ENCODE data around the gene LOXL3.

DNA sequence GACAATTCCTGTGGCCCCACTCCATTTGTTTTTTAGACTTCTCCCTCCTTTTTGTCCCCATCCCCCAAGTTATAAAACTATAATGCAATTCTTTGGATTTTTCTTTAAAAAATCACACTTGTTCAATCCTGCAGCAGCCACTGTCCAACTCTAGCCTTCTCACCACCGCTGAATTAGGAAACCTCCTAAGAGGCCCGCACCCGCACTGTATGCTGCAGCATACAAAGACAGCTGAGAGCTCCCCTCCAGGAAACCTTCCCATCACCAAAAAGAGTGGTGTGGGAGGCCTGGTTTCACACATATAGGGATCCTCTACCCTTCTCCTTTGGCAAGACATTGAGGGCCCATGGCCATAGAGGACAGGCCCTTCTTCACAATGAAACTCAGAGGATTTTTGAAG is 49.2 kb downstream of the LOXL3 start:
- no peak for TF ChIP-seq ZNF354C (tag by site-specific recombination; IDR thresholded peaks at IDR 0.05; ENCODE audit: borderline replicate concordance, low read depth)
- no peak for TF ChIP-seq ZNF623 (tag by site-specific recombination; IDR thresholded peaks at IDR 0.05)
- no peak for TF ChIP-seq ZNF391 (tag by site-specific recombination; IDR thresholded peaks at IDR 0.05; ENCODE audit: borderline replicate concordance, low read depth)
- TF ChIP-seq TCF7L2 (IDR thresholded peaks at IDR 0.05; ENCODE audit: borderline replicate concordance, low read depth, low read length), result no peak
- TF ChIP-seq HOXA7 (CRISPR knock-in tag; IDR thresholded peaks at IDR 0.05; ENCODE audit: borderline replicate concordance), result no peak
- TF ChIP-seq ZNF10 (tag by site-specific recombination; IDR thresholded peaks at IDR 0.05), result no peak
- TF ChIP-seq KLF9 (tag by site-specific recombination; IDR thresholded peaks at IDR 0.05; ENCODE audit: low read depth), result no peak
- no peak for TF ChIP-seq ZNF138 (tag by site-specific recombination; IDR thresholded peaks at IDR 0.05; ENCODE audit: borderline replicate concordance)
- TF ChIP-seq, protein P1, sequence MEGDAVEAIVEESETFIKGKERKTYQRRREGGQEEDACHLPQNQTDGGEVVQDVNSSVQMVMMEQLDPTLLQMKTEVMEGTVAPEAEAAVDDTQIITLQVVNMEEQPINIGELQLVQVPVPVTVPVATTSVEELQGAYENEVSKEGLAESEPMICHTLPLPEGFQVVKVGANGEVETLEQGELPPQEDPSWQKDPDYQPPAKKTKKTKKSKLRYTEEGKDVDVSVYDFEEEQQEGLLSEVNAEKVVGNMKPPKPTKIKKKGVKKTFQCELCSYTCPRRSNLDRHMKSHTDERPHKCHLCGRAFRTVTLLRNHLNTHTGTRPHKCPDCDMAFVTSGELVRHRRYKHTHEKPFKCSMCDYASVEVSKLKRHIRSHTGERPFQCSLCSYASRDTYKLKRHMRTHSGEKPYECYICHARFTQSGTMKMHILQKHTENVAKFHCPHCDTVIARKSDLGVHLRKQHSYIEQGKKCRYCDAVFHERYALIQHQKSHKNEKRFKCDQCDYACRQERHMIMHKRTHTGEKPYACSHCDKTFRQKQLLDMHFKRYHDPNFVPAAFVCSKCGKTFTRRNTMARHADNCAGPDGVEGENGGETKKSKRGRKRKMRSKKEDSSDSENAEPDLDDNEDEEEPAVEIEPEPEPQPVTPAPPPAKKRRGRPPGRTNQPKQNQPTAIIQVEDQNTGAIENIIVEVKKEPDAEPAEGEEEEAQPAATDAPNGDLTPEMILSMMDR (tag by site-specific recombination; IDR thresholded peaks at IDR 0.05), result no peak
- no peak for TF ChIP-seq ZNF48 (tag by site-specific recombination; IDR thresholded peaks at IDR 0.05)
- TF ChIP-seq, protein P2, sequence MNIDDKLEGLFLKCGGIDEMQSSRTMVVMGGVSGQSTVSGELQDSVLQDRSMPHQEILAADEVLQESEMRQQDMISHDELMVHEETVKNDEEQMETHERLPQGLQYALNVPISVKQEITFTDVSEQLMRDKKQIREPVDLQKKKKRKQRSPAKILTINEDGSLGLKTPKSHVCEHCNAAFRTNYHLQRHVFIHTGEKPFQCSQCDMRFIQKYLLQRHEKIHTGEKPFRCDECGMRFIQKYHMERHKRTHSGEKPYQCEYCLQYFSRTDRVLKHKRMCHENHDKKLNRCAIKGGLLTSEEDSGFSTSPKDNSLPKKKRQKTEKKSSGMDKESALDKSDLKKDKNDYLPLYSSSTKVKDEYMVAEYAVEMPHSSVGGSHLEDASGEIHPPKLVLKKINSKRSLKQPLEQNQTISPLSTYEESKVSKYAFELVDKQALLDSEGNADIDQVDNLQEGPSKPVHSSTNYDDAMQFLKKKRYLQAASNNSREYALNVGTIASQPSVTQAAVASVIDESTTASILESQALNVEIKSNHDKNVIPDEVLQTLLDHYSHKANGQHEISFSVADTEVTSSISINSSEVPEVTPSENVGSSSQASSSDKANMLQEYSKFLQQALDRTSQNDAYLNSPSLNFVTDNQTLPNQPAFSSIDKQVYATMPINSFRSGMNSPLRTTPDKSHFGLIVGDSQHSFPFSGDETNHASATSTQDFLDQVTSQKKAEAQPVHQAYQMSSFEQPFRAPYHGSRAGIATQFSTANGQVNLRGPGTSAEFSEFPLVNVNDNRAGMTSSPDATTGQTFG (tag by site-specific recombination; IDR thresholded peaks at IDR 0.05; ENCODE audit: borderline replicate concordance), result no peak
- no peak for TF ChIP-seq ZNF555 (tag by site-specific recombination; conservative IDR thresholded peaks at IDR 0.05)
- no peak for TF ChIP-seq BCL11A (tag by site-specific recombination; IDR thresholded peaks at IDR 0.05; ENCODE audit: low read depth)
- TF ChIP-seq ZNF624 (tag by site-specific recombination; IDR thresholded peaks at IDR 0.05), result no peak
